ENCODE results near the gene TMEM198.
A peak's percentile ranks its signal among the peaks of the same experiment; 100 is the strongest.

TMEM198 gene

GRCh38 chr2:219591091-219591490, 47.3 kb downstream of the TMEM198 start:
- FAIRE-seq = no peak

GRCh38 chr2:219592736-219593135, 48.9 kb downstream of the TMEM198 start:
- no peak for FAIRE-seq

- no peak for FAIRE-seq
Observed at GRCh38 chr2:219593154-219593553, 49.3 kb downstream of the TMEM198 start.

- FAIRE-seq = no peak
Observed at GRCh38 chr2:219595256-219595655, 51.4 kb downstream of the TMEM198 start.

- FAIRE-seq = no peak
Observed at GRCh38 chr2:219596954-219597551, 53.2 kb downstream of the TMEM198 start.

- FAIRE-seq = peak; percentile 80
Observed at GRCh38 chr2:219597552-219598307, 53.9 kb downstream of the TMEM198 start, which contains the start of gene STK11IP. STK11IP (plus strand) TSS chr2:219597857; CDS start chr2:219598120, 263 bp downstream.

GRCh38 chr2:219598308-219599078, 54.7 kb downstream of the TMEM198 start:
- FAIRE-seq = no peak

Data from TTC549 (cell line).